ENCODE results near the gene DYNLT4.
"Not testable (repeated sequence)": the region's sequence is repeated elsewhere in the genome, so short reads cannot be mapped to it uniquely, and the experiment has no call there.

DYNLT4 gene

GRCh38 chr1:44828841-44829440 is 21.8 kb upstream of the DYNLT4 start:
- no peak for DNase-seq (ENCODE audit: low spot score)

- no peak for DNase-seq (ENCODE audit: low spot score)
These were observed 21.0 kb upstream of the DYNLT4 start for GRCh38 chr1:44828003-44828651.

DNA sequence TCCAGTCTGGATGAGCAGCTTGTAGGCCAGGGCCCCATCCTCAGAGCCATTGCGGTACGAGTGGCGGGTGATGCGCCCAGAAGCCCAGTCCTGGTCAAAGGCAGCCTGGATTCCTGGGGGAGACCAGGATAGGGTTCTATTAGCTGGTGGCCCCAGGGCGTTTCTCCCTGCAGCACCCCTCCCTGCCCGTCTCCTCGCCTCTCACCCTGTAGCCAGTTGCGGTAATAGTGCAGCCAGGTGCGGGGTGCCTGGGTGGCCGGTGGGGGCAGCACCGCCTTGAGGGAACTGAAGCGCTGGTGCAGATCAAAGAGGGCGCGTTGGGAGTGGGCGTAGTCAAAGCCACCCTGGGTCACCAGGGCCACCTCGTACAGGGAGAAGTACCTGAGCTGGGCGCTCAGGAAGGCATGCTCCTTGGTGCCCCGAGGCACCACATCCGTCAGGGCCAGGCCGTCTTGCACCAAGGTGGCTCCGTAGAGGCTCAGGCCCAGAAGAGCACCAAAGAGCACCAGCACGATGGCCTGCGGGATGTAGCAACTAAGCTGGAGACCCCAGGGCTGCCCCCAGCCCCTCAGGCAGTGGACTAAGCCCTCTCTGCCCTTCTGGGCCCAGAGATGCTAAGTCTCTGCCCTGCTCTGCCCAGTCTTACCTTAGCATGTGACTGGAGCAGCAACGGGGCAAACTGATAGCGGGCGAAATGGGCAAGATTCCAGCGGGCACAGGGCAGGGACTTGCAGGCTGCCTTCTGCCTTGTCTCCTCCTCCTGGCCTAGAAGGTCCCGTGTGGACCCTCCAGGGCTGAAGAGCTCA is 20.2 kb upstream of the DYNLT4 start:
- no peak for DNase-seq (ENCODE audit: low spot score)

GRCh38 chr1:44826375-44827196 is 19.4 kb upstream of the DYNLT4 start:
- DNase-seq (ENCODE audit: low spot score), result peak; percentile 35

DNA sequence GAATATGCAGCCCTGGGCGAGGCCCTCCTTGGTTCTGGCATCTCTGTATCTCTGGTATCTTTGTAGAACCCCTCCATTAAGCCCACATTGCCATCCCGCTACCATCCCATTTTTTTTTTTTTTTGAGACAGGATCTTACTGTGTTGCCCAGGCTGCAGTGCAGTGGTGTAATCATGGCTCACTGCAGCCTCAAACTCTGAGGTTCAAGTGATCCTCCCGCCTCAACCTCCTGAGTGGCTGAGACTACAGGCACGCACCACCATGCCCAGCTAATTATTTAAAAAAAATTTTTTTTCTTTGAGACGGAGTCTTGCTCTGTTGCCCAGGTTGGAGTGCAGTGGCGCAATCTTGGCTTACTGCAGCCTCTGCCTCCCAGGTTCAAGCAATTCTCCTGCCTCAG is 17.2 kb upstream of the DYNLT4 start:
- not testable (repeated sequence) for DNase-seq (ENCODE audit: low spot score)

- no peak for DNase-seq (ENCODE audit: low spot score)
These were observed 15.9 kb upstream of the DYNLT4 start for GRCh38 chr1:44822981-44823451.

- DNase-seq (ENCODE audit: low spot score), result no peak
These were observed 15.1 kb upstream of the DYNLT4 start for GRCh38 chr1:44822131-44822701.

- no peak for DNase-seq (ENCODE audit: low spot score)
These were observed 14.1 kb upstream of the DYNLT4 start for GRCh38 chr1:44821240-44821715.

DNA sequence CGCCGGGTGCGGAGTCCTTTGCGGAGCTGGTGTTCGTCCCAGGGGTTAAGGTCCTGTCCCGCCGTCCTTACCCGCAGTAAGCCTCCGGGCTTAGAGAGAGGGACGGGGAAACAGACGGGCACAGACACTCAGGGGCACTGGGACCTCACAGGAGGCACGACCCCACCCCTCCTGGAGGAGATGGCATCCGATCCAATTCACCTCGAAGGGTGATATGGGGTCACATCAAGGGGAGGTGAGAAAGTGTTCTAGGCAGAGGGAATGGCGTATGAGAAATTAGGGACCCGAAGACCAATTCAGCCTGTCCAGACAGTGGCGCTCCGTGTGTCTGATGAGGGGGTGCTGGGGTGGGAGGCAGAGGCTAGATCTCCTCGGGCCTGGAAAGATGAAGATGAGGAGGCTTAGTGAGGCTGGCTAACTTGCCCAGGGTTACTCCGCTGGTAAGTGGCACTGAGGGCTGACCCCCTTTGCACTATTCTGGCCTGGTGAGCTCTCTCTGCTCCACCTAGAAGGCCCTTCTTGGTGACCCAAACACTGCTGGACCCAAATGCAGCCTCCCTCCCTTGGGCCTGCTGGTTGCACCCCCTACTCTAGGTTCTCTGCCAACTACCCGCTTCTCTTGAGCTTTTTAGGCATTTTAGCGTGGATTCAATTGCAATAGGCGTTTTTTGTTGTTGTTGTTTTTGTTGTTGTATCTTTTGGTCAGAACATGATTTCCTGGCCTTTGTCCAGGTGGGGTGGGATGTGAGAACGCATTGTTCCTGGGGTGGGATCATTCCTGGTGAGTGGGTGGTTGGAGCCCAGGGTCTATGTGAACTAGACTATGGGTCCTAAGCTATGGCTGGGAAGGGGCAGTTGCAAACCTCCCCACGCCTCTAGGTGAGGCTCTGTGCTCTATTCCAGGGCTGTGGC is 13.4 kb upstream of the DYNLT4 start:
- no peak for DNase-seq (ENCODE audit: low spot score)

- peak; percentile 81 for DNase-seq (ENCODE audit: low spot score)
These were observed 12.6 kb upstream of the DYNLT4 start for GRCh38 chr1:44819608-44820327.

- DNase-seq (ENCODE audit: low spot score), result no peak
These were observed 12.1 kb upstream of the DYNLT4 start for GRCh38 chr1:44819196-44819607.

DNA sequence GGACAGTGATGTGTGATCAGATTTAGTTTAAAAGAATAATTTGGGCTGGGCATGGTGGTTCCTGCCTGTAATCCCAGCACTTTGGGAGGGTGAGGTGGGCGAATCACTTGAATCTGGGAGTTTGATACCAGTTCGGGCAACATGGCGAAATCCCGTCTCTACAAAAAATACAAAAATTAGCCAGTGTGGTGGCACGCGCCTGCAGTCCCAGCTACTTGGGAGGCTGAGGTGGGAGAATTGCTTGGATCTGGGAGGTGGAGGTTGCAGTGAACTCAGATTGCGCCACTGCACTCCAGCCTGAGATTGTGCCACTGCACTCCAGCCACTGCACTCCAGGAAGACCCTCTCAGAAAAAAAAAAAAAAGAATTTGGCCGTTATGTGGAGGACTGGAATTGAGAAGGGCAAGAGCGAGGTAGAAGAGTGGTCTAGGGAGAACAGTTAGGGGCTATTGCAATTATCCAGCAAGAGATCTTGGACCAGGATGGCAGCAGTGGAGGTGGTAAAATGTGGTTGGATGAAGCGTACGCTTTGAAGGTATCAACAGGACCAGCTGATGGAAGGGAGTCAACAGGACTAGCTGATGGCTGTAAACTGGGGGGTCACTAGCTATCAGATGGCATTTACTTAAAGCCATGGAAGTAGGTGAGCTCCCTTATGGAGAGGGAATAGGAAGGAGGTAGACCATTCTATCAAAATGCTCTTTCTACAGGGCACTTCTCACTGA is 10.8 kb upstream of the DYNLT4 start:
- DNase-seq (ENCODE audit: low spot score), result no peak

DNA sequence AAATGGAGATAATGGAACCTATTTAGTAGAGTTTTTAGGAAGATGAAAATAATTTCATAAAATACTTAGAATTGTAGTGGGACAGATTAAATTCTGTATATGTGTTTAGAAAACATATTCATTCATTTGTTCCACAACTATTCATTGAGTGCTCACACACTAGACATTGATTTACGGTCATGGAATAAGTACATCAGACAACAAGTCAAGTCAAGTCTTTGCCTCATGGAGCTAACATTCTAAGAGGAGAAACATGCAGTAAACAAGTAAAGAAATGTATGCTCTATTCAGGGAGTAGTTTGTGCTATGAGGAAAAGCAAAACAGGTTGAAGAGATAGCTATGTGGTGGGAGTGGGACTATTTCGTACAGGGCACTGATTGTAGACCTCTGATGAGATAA is 10.2 kb upstream of the DYNLT4 start:
- DNase-seq (ENCODE audit: low spot score), result no peak

DNA sequence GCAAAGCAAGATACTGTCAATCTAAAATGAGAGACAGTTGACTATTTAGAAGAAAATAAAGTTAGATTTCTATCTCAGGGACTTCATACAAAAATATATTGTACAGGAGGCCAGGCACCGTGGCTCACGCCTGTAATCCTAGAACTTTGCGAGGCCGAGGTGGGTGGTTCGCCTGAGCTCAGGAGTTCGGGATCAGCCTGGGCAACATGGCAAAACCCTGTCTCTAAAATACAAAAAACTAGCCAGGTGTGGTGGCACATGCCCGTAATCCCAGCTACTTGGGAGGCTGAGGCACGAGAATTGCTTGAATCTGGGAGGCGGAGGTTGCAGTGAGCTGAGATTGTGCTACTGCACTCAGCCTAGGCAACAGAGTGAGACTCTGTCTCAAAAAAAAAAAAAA is 8.8 kb upstream of the DYNLT4 start:
- not testable (repeated sequence) for DNase-seq (ENCODE audit: low spot score)

DNA sequence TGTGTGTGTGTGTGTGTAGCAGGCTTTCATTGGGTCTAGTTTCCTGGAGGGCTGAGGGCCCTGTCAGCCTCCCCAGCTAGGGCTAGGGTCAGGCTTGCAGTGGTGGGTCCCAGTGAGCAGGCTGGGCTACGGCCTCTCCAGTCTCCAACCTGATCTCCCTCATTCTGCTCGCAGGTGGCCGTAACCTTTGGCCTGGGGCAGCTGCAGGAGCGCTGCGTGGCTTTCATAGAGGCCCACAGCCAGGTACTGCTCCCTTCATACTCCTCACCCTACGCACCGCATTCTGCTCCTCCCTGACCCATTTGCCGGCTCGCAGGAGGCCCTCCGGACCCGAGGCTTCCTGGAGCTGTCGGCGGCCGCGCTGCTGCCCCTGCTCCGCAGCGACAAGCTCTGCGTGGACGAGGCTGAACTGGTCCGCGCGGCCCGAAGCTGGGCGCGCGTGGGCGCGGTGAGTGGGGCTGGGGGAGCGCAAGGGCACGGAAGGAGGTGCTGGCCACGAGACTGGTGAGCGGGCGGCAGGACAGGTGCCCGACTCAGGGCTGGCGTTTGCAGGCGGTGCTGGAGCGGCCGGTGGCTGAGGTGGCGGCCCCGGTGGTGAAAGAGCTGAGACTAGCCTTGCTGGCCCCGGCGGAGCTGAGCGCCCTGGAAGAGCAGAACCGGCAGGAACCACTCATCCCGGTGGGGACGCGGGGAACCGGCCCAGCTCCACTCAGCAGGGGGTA is 5.8 kb upstream of the DYNLT4 start:
- DNase-seq (ENCODE audit: low spot score), result no peak

GRCh38 chr1:44811234-44811633 is 4.1 kb upstream of the DYNLT4 start:
- DNase-seq (ENCODE audit: low spot score), result no peak

- DNase-seq (ENCODE audit: low spot score), result not testable (repeated sequence)
These were observed 3.6 kb upstream of the DYNLT4 start for GRCh38 chr1:44810762-44811105.

DNA sequence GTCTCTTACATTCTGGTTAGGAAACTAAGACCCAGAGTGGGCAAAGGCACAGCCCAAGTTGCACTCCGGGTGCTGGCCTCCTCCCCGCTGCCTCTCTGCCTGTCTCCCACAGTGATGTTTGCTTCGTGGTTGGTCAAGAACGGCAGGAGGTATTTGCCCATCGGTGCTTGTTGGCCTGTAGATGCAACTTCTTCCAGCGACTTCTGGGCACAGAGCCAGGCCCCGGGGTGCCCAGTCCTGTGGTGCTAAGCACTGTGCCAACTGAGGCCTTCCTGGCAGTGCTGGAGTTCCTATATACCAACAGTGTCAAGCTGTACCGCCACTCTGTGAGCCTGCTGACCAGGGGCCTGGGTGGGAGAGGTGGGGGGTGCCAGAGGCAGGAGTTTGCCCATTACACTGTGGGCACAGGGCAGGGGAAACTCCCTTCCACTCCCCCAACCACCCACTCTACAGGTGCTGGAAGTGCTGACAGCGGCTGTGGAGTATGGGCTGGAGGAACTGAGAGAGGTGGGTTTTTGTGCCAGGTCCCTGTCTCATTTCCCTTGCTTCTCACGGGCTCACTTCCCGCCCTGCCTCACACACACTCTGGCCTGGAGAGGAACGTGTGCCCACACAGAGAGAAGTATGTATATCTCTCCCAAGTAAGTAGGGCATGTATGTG is 3.1 kb upstream of the DYNLT4 start:
- DNase-seq (ENCODE audit: low spot score), result peak; percentile 45

All from putamen (tissue), 1 donor.